Right ventricle myocardium inferior (tissue), 1 donor: ENCODE data around the gene DEPDC7. TPM values are rescaled to one million over a fixed set of nuclear protein-coding genes. Genes with fewer than 3 reads are reported as not detected.
A peak's percentile ranks its signal among the peaks of the same experiment; 100 is the strongest.
"Not testable (repeated sequence)": the region's sequence is repeated elsewhere in the genome, so short reads cannot be mapped to it uniquely, and the experiment has no call there.

ENCODE experiments used
- ATAC-seq: fragments of 200-7000 bp; cut with Tn5 transposase; one replicate; pipeline ENCODE4 v1.9.1; 2020; ENCODE audit warnings: mild to moderate bottlenecking, moderate library complexity
- DNase-seq: peaks from one replicate; pipeline ENCODE4 v3.0.0; 2021; ENCODE audit errors: missing footprints
- intact Hi-C: fragments of 100-400 bp; cut with DNase I; formaldehyde crosslinking; loops from one replicate; pipeline ENCODE4 v1.11.0; 2022
- long read RNA-seq: library from polyadenylated mRNA; unstranded; transcript quantifications from one replicate; pipeline ENCODE4 v2.0.0, GENCODE V29; 2021
- total RNA-seq: library from RNA; stranded (reverse); fragmentation: NEBNext Ultra II Directional; extraction: Animal tissue kit (Norgen Biotek cat#: 25700); gene quantifications from one replicate; pipeline ENCODE4 v1.2.1, GENCODE V29; 2021
- donor health status: DM: no; HTN: yes; CAD: no; lungs with severe emphysema.

DEPDC7 gene
- total RNA-seq = 0.49 TPM
- long read RNA-seq = 0 reads

- intact Hi-C loops = no loop called here
- peak; percentile 97 for ATAC-seq
- peak; percentile 92 for DNase-seq
Observed at GRCh38 chr11:33015621-33016551, at the start of gene DEPDC7. DEPDC7 (plus strand) TSS chr11:33015878; CDS start chr11:33015956, 78 bp downstream.

- intact Hi-C loops = no loop called here
- no peak for ATAC-seq
- no peak for DNase-seq
Observed at GRCh38 chr11:32968541-32968940, 47.1 kb upstream of the DEPDC7 start.

- intact Hi-C loops, ATAC-seq, DNase-seq: not testable (repeated sequence)
Observed at GRCh38 chr11:32972233-32972632, 43.4 kb upstream of the DEPDC7 start.

- intact Hi-C loops = no loop called here
Observed at GRCh38 chr11:32972781-32973180, 42.9 kb upstream of the DEPDC7 start.

GRCh38 chr11:32982626-32983025 is 33.1 kb upstream of the DEPDC7 start:
- intact Hi-C loops = no loop called here
- ATAC-seq (no peak), DNase-seq (no peak)

More at GRCh38 chr11:32972781-32973180, 42.9 kb upstream of the DEPDC7 start:
- DNase-seq (no peak), ATAC-seq (no peak)

GRCh38 chr11:32983506-32983905 is 32.2 kb upstream of the DEPDC7 start:
- intact Hi-C loops = no loop called here
- ATAC-seq (no peak), DNase-seq (no peak)

- DNase-seq (no peak), ATAC-seq (no peak)
- intact Hi-C loops = no loop called here
Observed at GRCh38 chr11:32985600-32985999, 30.1 kb upstream of the DEPDC7 start.

GRCh38 chr11:32987851-32988250 is 27.8 kb upstream of the DEPDC7 start:
- ATAC-seq = no peak
- intact Hi-C loops = no loop called here
- no peak for DNase-seq

GRCh38 chr11:32990481-32990880 is 25.2 kb upstream of the DEPDC7 start:
- DNase-seq (no peak), ATAC-seq (no peak)
- intact Hi-C loops = no loop called here

GRCh38 chr11:32991427-32991826 is 24.3 kb upstream of the DEPDC7 start:
- DNase-seq = no peak
- intact Hi-C loops = no loop called here
- no peak for ATAC-seq

GRCh38 chr11:32991898-32992297 is 23.8 kb upstream of the DEPDC7 start:
- intact Hi-C loops = no loop called here
- ATAC-seq (no peak), DNase-seq (no peak)

GRCh38 chr11:33000181-33000580 is 15.5 kb upstream of the DEPDC7 start:
- intact Hi-C loops = no loop called here
- DNase-seq (no peak), ATAC-seq (no peak)

GRCh38 chr11:33001281-33001680 is 14.4 kb upstream of the DEPDC7 start:
- intact Hi-C loops = no loop called here
- DNase-seq (no peak), ATAC-seq (no peak)

- intact Hi-C loops = no loop called here
- DNase-seq = no peak
- ATAC-seq = no peak
Observed at GRCh38 chr11:33001751-33002542, 13.7 kb upstream of the DEPDC7 start.

- no peak for DNase-seq
- intact Hi-C loops = no loop called here
- ATAC-seq = no peak
Observed at GRCh38 chr11:33005175-33005574, 10.5 kb upstream of the DEPDC7 start.

GRCh38 chr11:33006010-33006409 is 9.7 kb upstream of the DEPDC7 start:
- ATAC-seq (no peak), DNase-seq (no peak)
- intact Hi-C loops = no loop called here

- DNase-seq = no peak
- ATAC-seq = no peak
- intact Hi-C loops = no loop called here
Observed at GRCh38 chr11:33013755-33014154, 1.9 kb upstream of the DEPDC7 start.

- intact Hi-C loops = no loop called here
- DNase-seq = no peak
- ATAC-seq = no peak
Observed at GRCh38 chr11:33016654-33017053, 976 bp downstream of the DEPDC7 start.

GRCh38 chr11:33017478-33017877 is 1.8 kb downstream of the DEPDC7 start:
- ATAC-seq (no peak), DNase-seq (no peak)
- intact Hi-C loops = no loop called here

GRCh38 chr11:33017965-33018364 is 2.3 kb downstream of the DEPDC7 start:
- DNase-seq (no peak), ATAC-seq (no peak)
- intact Hi-C loops = no loop called here
